H9 (cell line): ENCODE results near the gene PDE1C. TPM values are rescaled to one million over a fixed set of nuclear protein-coding genes. Genes with fewer than 3 reads are reported as not detected.

Experiments
- DNase-seq: peaks from one replicate; pipeline ENCODE4 v3.0.0-alpha.2; 2017
- H2AFZ ChIP-seq: one replicate; pipeline ENCODE4 v1.6.1; 2013; ENCODE audit warnings: mild to moderate bottlenecking, low read length, control low read depth, moderate library complexity
- H2AK5ac ChIP-seq: 2 replicates; pipeline ENCODE4 v1.6.1; 2013; ENCODE audit warnings: low read length, control low read depth, mixed read lengths; ENCODE audit not compliant: insufficient read length
- H2BK120ac ChIP-seq: one replicate; pipeline ENCODE4 v1.6.1; 2013; ENCODE audit warnings: low read depth, mild to moderate bottlenecking, low read length, control low read depth, inconsistent platforms; ENCODE audit not compliant: poor library complexity, severe bottlenecking
- H2BK12ac ChIP-seq: 2 replicates; pipeline ENCODE4 v1.6.1; 2013; ENCODE audit warnings: low read length, control low read depth, mixed read lengths, low read depth; ENCODE audit not compliant: insufficient read length
- H2BK15ac ChIP-seq: 2 replicates; pipeline ENCODE4 v1.6.1; 2013; ENCODE audit warnings: low read depth, low read length, control low read depth
- H2BK20ac ChIP-seq: one replicate; pipeline ENCODE4 v1.6.1; 2013; ENCODE audit warnings: low read depth, mild to moderate bottlenecking, low read length, control low read depth, inconsistent platforms; ENCODE audit not compliant: poor library complexity, severe bottlenecking
- H2BK5ac ChIP-seq: 2 replicates; pipeline ENCODE4 v1.6.1; 2013; ENCODE audit warnings: low read length, control low read depth, mixed read lengths; ENCODE audit not compliant: insufficient read length
- H3K14ac ChIP-seq: 2 replicates; pipeline ENCODE4 v1.6.1; 2013; ENCODE audit warnings: low read length, control low read depth; ENCODE audit not compliant: insufficient read depth
- H3K18ac ChIP-seq: 2 replicates; pipeline ENCODE4 v1.6.1; 2013; ENCODE audit warnings: low read depth, mild to moderate bottlenecking, mixed read lengths, low read length, control low read depth; ENCODE audit not compliant: insufficient read length
- H3K23ac ChIP-seq: 2 replicates; pipeline ENCODE4 v1.6.1; 2013; ENCODE audit warnings: low read length, control low read depth, mixed read lengths, low read depth; ENCODE audit not compliant: insufficient read length
- H3K23me2 ChIP-seq: 2 replicates; pipeline ENCODE4 v1.6.1; 2013; ENCODE audit warnings: low read depth, mild to moderate bottlenecking, mixed read lengths, low read length, control low read depth; ENCODE audit not compliant: insufficient read length, poor library complexity, severe bottlenecking
- H3K27ac ChIP-seq: 2 replicates; pipeline ENCODE4 v1.5.1; 2013; ENCODE audit warnings: low read length, control low read depth, mixed read lengths, low read depth; ENCODE audit not compliant: insufficient read length
- H3K27me3 ChIP-seq: 2 replicates; pipeline ENCODE4 v1.6.1; 2013; ENCODE audit warnings: low read length, control low read depth, inconsistent platforms; ENCODE audit not compliant: insufficient read depth
- H3K4ac ChIP-seq: 2 replicates; pipeline ENCODE4 v1.6.1; 2013; ENCODE audit warnings: low read depth, mild to moderate bottlenecking, control low read depth, inconsistent platforms, low read length, moderate library complexity
- H3K4me1 ChIP-seq: 2 replicates; pipeline ENCODE4 v1.6.1; 2013; ENCODE audit warnings: low read length, control low read depth, inconsistent platforms; ENCODE audit not compliant: insufficient read depth
- H3K4me2 ChIP-seq: 2 replicates; pipeline ENCODE4 v1.6.1; 2013; ENCODE audit warnings: low read length, control low read depth, mixed read lengths; ENCODE audit not compliant: insufficient read length, insufficient read depth
- H3K56ac ChIP-seq: 2 replicates; pipeline ENCODE4 v1.6.1; 2013; ENCODE audit warnings: low read depth, mild to moderate bottlenecking, mixed read lengths, low read length, control low read depth; ENCODE audit not compliant: insufficient read length
- H3K79me1 ChIP-seq: 2 replicates; pipeline ENCODE4 v1.6.1; 2013; ENCODE audit warnings: low read depth, mild to moderate bottlenecking, moderate library complexity, low read length, control low read depth, inconsistent platforms; ENCODE audit not compliant: insufficient read depth, poor library complexity, severe bottlenecking
- H3K79me2 ChIP-seq: 2 replicates; pipeline ENCODE4 v1.6.1; 2013; ENCODE audit warnings: low read length, control low read depth, inconsistent platforms; ENCODE audit not compliant: insufficient read depth
- H3K9ac ChIP-seq: 2 replicates; pipeline ENCODE4 v1.6.1; 2013; ENCODE audit warnings: low read length, control low read depth, mixed read lengths; ENCODE audit not compliant: insufficient read length; ENCODE audit errors: extremely low read depth
- H3K9me3 ChIP-seq: one replicate; pipeline ENCODE4 v1.6.1; 2013; ENCODE audit warnings: low read depth, low read length, inconsistent platforms; ENCODE audit not compliant: control insufficient read depth
- H3T11ph ChIP-seq: one replicate; pipeline ENCODE4 v1.6.1; 2013; ENCODE audit warnings: mild to moderate bottlenecking, low read length, control low read depth, inconsistent platforms
- H4K20me1 ChIP-seq: one replicate; pipeline ENCODE4 v1.6.1; 2013; ENCODE audit not compliant: control insufficient read depth, insufficient read length, insufficient read depth
- H4K5ac ChIP-seq: 2 replicates; pipeline ENCODE4 v1.6.1; 2013; ENCODE audit warnings: low read depth, mild to moderate bottlenecking, mixed read lengths, low read length, control low read depth; ENCODE audit not compliant: insufficient read length
- H4K8ac ChIP-seq: replicated peaks from 2 replicates; pipeline ENCODE4 v1.6.1; 2013; ENCODE audit warnings: low read length, control low read depth, mixed read lengths, low read depth; ENCODE audit not compliant: insufficient read length
- H4K91ac ChIP-seq: 2 replicates; pipeline ENCODE4 v1.6.1; 2013; ENCODE audit warnings: low read depth, mild to moderate bottlenecking, moderate library complexity, mixed read lengths, low read length, control low read depth; ENCODE audit not compliant: insufficient read length
- H3K27ac Mint-ChIP-seq, 3 experiments: 2 replicates in 2 of 3; 3 replicates in 1 of 3; pipeline ENCODE4 v1.8.0; 2020 to 2021; ENCODE audit warnings: mixed read lengths in 3 of 3, mild to moderate bottlenecking in 1 of 3, moderate library complexity in 1 of 3
- H3K27me3 Mint-ChIP-seq: 2 replicates; pipeline ENCODE4 v1.8.0; 2021; ENCODE audit warnings: low read depth, mild to moderate bottlenecking, moderate library complexity, mixed read lengths
- H3K36me3 Mint-ChIP-seq, 3 experiments: 2 replicates in 2 of 3; 3 replicates in 1 of 3; pipeline ENCODE4 v1.8.0; 2020 to 2021; ENCODE audit warnings: low read depth in 3 of 3, mixed read lengths in 3 of 3; ENCODE audit not compliant: insufficient read depth in 1 of 3
- H3K4me1 Mint-ChIP-seq, 2 experiments: 2 replicates each; pipeline ENCODE4 v1.8.0; 2020; ENCODE audit warnings: mixed read lengths in 2 of 2
- H3K4me3 Mint-ChIP-seq, 2 experiments: 2 replicates in 1 of 2; 3 replicates in 1 of 2; pipeline ENCODE4 v1.8.0; 2020 to 2021; ENCODE audit warnings: mild to moderate bottlenecking in 2 of 2, mixed read lengths in 2 of 2, moderate library complexity in 1 of 2
- H3K9me3 Mint-ChIP-seq, 2 experiments: 2 replicates in 1 of 2; 3 replicates in 1 of 2; pipeline ENCODE4 v1.8.0; 2020; ENCODE audit warnings: mild to moderate bottlenecking in 2 of 2, mixed read lengths in 2 of 2, moderate library complexity in 1 of 2
- CTCF ChIP-seq: fragments of 200-600 bp; sonication (generic); conservative IDR thresholded peaks from 3 replicates; pipeline ENCODE4 v1.8.0; 2021; ENCODE audit warnings: antibody characterized with exemption, mild to moderate bottlenecking
- WGBS: extraction: QIAGEN DNeasy Blood & Tissue Kit; methylation state at CpG from one replicate; pipeline ENCODE4 v1.1.7; 2013; ENCODE audit warnings: missing lambda C conversion rate, low lambda C conversion rate, mixed read lengths; ENCODE audit not compliant: insufficient read length; ENCODE audit errors: extremely low coverage; 5-methylcytosine and 5-hydroxymethylcytosine counted together
- total RNA-seq: library from RNA; stranded (reverse); gene quantifications from 2 replicates; pipeline ENCODE4 v1.2.1, GENCODE V29; 2021

The PDE1C gene
- total RNA-seq, 1 experiment from 2014 or later: 0.17 TPM

- H2AFZ ChIP-seq: no peak overlapping the region
Measured at GRCh38 chr7:31893365-31893764, 176.8 kb downstream of the PDE1C start.

More at GRCh38 chr7:31893365-31893764, 176.8 kb downstream of the PDE1C start:
- Histone ChIP-seq H3K23me2 (no peaks in the 10 kb centered on the region), H3K27ac (no peak overlapping the region), H4K20me1 (no peaks in the 10 kb centered on the region), H3K79me2 (no peaks in the 10 kb centered on the region), H3K4ac (no peak overlapping the region), H4K5ac (no peak overlapping the region), H2BK12ac (no peak overlapping the region), H3K18ac (no peak overlapping the region), H3K79me1 (no peaks in the 10 kb centered on the region), H4K8ac (no peak overlapping the region), H3K4me1 (no peaks in the 10 kb centered on the region), H3K27me3 (no peaks in the 10 kb centered on the region), H3K9ac (no peak overlapping the region), H2BK20ac (no peak overlapping the region), H3K9me3 (no peaks in the 10 kb centered on the region), H4K91ac (no peak overlapping the region), H3K56ac (no peak overlapping the region), H2BK120ac (no peak overlapping the region), H2BK5ac (no peak overlapping the region), H3K4me2 (no peak overlapping the region), H2BK15ac (no peak overlapping the region), H3K14ac (no peak overlapping the region), H3T11ph (no peak overlapping the region), H3K23ac (no peak overlapping the region), H2AK5ac (no peak overlapping the region)
- Mint-ChIP-seq H3K4me3 (no peak overlapping the region), H3K27me3 (peaks cover 6% of the 10 kb centered on the region; the same call in 1 of the 2 replicates), H3K4me1 (peaks cover 7 to 12% of the 10 kb centered on the region in 2 experiments), H3K27ac (no peak overlapping the region), H3K36me3 (no peaks in the 10 kb centered on the region), H3K9me3 (no peaks in the 10 kb centered on the region)
- WGBS: no CpG with 5 or more reads among the region's 3 CpGs
- TF ChIP-seq CTCF: no peak
- DNase-seq: no peak
